NCI-H345 treated with DMSO at 0.1 percent for 48 hours (cell line): Measurements from ENCODE around the gene ZNF333.

Experiments
- DNase-seq: peaks from one replicate; lab custom pipeline; 2025; ENCODE audit not compliant: unreplicated experiment; lab: John Stamatoyannopoulos, UW

Gene ZNF333

DNA sequence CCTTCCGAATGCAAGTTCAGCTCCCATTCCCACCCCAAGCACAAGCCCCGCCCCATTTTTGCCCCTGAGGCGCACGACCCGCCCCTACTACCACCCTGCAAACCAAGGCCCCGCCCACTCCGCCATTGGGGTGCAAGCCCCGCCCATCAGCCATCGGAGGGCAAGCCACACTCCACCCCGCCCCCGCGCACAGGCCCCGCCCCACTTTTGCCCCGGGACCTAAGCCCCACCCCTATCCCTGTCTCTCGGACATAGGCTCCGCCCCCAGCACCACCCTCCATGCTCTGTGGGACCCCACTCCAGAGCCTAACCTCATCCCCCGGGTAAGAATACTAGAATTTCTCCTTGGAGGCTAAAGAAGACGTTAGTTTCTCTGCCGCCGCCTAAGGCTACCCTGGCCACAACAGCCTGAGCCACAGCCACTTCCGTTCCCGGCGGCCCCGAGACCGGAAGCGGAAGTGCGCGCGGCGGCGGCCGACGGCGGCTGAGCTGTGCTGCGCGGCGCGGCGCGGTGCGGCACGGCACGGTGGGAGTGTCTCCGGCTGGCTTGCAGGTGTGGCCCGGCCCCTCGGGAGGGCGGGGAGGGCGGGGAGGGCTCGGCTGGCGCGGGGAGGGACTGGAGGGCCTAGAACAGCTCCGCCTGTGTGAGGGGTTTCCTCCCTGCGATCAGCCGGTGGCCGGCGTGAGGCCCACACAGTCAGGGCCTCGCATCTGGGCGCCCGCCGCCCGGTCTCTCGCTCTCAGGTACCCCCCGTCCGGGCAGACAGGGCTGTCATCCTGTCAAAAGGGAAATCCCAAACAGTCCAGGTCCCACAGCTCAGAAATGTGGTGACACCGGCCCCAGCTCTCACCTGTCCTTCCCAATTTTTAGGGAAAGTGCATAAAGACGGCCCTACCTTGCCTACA is at the start of gene ZNF333:
Gene ZNF333, plus strand, starts transcription at position 451 of the 906 bp plus-strand sequence. CDS start 3,444 bp downstream, outside the sequence.
- DNase-seq: peak; percentile 81

DNA sequence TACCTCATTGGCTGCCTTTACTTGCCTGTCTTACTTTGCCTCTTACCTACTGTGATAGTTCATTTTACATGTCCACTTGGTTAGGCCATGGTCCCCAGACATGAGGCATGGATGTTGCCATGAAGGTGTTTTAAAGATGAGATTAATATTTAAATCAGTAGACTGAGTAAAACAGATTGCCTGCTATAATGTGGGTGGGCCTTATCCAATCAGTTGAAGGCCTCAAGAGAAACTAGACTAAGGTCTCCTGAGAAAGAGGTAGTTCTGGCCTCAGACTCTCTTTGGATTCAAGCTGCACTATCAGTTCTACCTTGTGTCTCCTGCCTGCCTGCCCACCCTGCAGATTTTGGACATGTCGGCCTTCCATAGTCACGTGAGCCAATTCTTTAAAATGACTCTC is 41.3 kb upstream of the ZNF333 start:
- DNase-seq: no peak

DNA sequence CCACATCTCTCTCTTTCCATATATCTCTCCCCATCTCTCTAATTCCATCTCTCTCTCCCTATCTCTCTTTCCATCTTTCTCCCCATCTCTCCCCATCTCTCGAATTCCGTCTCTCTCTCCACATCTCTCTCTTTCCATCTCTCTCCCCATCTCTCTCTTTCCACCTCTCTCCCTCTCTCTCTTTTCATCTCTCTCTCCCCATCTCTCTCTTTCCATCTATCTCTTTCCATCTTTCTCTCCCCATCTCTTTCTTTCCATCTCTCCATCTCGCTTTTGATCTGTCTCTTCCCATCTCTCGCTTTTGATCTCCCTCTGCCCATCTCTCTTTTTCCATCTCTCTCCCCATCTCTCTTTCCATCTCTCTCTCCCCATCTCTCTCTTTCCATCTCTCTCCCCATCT is 40.8 kb upstream of the ZNF333 start:
- DNase-seq: no peak

DNA sequence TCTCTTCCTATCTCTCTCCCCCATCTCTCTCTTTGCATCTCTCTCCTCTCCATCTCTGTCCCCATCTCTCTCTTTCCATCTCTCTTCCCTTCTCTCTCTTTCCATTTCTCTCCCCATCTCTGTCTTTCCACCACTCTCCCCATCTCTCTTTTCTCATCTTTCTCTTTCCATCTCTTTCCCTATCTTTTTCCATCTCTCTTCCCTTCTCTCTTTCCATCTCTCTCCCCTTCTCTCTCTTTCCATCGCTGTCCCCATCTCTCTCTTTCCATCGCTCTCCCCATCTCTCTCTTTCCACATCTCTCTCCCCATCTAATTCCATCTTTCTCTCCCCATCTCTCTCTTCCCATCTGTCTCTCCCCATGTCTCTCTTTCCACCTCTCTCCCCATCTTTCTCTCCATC is 39.7 kb upstream of the ZNF333 start:
- DNase-seq: no peak

DNA sequence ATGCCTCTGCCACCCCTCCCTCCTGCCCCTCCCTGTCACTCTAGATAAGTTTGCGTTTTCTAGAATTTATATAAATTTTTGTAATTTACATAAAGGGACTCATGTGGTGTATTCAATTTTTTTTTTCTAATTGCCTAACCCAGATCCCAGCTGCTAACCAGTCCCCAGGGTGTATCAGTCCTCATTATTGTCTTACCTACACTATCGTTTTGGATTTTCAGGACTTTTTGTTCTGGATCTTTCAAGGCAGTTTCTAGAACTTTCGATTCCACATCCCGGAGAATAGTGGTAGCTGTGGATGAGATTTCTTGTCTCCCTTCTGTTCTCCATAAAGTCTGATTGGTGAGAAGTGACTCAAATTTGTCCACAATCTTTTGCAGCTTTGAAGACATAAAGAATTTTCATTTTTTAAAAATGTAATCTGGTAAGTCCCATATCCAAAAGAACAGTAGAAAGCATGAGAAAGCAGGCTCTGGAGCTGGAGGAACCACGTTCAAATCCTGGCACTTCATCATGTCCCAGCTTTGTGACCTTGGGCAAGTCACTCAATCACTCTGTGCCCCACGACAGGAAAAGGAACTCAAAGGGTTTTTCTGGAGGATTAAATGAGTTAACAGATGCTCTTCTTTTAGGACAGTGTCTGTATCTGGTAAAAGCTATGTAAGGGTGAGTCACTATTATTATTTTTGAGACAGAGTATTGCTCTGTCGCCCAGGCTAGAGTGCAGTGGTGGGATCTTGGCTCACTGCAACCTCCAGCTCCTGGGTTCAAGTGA is 34.9 kb upstream of the ZNF333 start:
- DNase-seq: no peak

DNA sequence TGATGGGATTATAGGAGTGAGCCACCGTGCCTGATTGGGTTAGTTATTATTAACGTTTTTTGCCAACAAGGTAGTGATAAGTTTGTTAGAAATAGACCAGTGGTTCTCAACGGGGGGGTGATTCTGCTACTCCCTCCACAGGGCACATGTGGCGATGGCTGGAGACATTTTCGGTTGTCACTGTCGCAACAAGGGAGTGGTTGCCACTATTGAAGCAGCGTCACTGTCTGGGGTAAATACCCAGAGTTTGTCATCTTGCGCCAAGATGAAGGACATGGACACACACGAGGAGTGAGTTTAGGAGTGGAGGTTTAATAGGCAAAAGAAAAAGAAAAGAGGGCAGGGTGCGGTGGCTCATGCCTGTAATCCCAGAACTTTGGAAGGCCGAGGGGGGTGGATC is 34.1 kb upstream of the ZNF333 start:
- no peak for DNase-seq

DNA sequence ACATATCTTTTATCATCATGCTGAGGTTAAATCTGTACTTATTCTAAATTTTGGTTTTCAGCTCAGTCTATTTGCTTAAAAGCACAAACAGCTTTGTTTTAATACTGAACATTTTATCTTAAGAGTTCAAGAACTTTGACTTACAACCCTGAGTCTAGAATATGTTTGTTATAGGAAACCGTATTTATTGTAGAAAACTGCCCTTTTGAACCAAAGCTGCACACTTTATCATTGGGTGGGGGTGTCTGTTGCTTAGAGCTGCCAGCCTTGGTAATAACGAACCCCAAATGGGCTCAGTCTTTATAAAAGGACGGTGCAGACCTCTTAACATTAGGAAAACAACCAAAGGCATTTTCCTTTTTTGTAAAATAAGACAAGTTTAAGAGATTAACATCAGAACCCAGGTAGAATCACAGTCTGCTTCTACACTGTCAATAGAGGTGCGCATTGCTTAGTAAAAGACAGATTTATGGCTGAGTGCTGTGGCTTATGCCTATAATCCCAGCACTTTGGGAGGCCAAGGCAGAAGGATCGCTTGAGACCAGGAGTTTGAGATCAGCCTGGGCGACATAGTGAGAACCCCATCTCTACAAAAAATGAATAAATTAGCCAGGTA is 29.9 kb upstream of the ZNF333 start:
- no peak for DNase-seq

DNA sequence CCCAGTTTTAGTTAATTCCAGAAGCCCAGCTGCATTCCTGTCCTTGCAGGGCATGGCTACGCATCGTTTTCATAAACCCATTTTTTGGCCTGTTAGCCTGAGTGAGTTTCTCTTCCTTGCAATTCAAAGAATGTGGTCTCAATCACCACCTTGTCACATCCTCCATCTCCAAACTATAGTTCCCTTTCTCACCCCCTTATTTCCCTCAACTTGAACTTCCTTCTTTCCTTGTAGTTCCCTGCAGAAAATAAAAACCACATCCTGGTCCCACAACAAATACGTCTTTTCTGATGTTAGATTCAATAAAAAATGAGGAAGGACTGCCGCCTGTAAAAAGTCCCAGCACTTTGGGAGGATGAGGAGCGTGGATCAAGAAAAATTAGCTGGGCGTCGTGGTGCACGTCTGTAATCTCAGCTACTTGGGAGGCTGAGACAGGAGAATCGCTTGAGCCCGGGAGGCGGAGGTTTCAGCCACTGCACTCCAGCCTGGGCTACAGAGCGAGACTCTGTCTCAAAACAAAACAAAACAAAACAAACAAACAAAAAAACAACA is 28.4 kb upstream of the ZNF333 start:
- DNase-seq: no peak

DNA sequence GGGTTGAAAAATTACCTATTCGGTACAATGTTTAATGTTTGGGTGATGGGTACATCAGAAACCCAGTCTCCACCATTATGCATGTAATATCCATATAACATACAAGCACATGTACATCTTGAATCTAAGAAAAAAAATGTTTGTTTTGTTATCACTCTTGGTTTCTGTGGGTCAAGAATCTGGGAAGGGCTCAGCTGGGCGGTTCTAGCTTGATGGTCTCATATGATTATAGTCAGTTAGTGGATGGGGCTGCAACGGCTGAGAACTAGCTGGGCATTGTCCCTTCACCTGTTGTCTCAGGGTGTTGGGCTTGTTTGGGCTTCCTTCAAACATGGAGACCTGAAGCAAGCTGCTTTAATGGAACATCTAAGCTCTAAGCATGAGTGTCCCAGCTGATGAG is 19.9 kb upstream of the ZNF333 start:
- no peak for DNase-seq

DNA sequence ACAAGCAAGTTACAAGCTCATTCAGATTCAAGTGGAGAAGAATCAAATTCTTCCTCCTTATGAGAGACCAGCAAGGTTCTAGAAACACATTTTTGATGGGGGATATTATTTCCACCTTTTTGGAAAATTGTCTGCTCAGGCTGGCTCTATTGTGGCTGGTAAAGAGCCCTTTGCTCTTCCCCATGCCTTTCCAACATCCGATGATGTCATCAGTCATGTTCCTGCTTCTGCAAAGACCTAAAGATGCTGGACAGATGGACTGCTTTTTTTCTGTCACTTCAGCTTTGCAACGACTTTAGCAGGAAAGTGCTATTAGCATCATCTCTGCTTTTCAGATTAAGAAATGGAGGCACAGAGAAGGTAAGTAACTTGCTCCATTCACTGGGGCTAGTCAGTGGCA is 19.4 kb upstream of the ZNF333 start:
- no peak for DNase-seq

DNA sequence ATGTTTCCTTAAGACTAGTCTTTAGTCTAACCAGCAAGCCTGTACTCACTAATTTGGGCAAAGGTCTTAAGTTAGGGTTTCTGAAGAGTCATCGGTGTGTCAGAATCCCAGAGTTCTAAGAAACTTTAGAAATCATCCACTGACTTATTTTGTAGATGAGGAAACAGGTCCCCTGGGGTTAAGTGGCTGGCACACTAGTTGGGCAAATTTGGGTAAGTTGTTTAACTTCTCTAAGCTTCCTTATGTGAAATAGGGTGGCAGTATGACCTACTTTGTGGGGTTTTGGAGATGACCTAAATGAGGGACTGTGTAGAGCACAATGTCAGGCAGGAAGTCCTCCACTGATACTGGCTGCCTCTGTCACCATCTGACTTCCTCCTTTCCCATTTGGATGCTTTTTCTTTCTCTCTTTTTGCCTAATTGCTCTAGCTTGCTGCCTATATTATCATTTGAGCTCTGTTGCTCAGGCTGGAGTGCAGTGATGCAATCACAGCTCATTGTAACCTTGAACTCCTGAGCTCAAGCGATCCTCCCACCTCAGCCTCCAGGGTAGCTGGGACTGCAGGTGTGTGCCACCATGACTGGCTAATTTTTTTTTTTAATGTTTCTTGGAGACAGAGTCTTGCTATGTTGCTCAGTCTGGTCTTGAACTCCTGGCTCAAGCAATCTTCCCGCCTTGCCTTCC is 17.5 kb upstream of the ZNF333 start:
- DNase-seq: no peak

DNA sequence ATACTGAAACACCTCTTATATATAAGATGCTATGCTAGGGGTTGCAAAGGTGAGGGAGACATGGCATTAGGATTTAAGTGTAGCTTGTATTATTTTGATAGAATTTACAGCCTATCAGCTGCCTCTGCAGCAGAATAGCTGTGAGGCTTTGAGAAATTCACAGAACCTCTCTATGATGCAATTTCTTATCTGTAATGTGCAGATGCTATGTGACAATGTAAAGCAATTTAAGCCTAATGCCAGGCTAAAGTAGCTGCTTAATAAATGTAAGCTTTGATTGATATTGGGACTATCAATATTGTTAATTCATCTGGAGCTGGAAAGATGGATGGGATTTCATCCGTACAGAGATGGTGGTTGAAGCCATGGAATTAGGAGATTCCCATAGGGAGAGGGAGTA is 16.8 kb upstream of the ZNF333 start:
- DNase-seq: no peak

DNA sequence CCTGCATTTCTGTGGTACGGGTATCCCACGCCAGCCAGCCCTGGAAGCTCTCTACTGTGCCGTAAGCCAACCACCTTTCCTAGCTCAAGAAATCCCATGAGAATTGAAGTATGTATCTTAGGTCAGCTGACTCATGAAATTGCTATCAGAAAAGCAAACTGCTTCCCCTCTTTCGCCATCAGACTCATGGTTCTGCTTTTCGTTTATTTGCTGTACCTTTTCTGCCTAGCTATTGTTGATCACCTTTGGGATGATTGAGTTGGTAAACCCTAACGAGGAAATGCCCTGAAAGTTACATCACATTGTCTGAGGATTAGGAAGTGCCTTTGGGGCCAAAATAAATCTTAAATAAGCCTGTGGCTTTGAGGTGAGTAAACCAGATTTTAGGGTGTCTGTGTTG is 15.1 kb upstream of the ZNF333 start, which contains the start of gene ADGRE3:
Gene ADGRE3, minus strand, starts transcription at position 81 of the 400 bp plus-strand sequence. Its CDS starts 74 bp downstream, at position 7.
- no peak for DNase-seq

DNA sequence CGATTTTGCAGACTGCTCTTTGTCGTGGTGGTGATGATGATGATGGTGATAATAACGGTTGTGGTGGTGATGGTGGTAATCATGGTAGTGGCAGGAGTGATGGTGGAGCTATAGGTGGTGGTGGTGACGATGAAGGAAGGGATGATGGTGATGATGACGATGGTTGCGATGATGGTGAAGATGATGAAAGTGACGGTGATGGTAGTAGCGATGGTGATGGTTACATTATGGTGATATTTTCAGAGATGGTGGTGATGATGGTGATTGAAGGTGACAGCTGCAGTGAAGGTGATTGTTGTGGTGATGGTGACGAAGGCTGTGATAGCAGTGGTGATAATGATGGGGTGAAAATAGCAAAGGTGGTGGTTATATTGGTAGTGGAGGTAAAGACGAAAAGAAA is 13.1 kb upstream of the ZNF333 start:
- no peak for DNase-seq

DNA sequence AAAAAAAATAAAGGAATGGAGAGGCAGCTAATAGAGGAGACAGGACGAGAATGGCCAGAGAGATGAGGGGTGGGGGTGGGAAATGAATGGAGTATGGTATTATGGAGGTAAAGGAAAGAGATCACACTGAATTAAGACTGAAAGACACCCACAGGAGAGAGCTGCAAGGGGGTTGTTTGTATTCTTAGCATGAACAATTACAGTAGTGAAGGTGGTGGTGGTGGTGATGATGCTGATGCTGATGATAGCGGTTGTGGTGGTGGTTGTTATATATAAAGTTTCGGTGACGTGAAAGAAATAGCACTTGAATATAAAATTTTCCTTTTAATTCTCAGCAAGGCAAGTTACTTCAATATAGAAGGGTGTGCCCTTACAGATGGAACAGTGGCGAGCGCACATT is 12.4 kb upstream of the ZNF333 start:
- DNase-seq: no peak

DNA sequence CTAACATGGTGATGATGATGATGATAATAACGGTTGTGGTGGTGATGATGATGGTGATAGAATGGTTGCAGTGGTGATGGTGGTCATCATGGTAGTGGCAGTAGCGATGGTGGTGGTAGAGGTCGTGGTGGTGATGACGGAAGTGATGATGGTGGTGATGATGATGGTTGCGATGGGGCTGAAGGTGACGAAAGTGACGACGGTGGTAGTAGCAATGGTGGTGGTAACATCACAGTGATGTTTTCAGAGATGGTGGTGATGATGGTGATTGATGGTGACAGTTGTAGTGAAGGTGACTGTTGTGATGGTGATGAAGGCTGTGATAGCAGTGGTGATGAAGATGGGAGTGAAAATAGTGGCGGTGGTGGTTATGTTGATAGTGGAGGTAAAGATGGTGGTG is 11.6 kb upstream of the ZNF333 start:
- no peak for DNase-seq

DNA sequence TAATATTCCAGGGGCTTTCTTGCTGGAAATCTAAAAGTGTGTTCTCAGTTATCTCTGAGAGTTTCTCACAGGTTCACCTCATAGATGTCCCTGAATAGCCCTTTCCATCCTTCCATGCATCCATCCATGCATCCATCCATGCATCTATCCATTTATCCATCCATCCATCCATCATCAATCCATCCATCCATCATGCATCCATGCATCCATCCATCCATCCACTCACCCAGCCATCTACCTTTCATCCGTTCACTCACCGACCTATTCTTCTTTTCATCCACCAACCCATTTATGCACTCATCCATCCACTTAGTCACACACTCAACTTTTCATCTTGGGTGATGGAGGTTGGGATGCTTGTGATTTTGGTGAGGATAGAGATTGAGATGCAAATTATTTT is 7.8 kb upstream of the ZNF333 start:
- DNase-seq: no peak

DNA sequence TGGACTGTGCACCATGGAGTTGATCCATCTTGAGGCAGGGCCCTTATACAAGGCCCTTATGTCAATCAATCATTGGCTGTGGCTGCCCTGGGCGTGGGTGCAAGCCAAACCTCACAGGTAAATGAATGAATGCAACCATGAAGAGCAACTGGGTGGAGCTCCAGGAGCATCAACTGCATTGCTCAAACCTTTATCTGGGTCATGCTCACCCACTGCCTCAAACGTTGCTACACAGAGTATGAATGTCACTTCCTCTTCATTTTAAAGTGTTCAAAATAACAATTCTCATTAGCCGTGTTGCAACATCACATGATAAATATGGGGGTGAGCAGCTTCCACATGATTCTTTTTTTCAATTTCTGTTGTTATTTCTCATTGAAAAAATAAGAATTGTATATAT is 6.4 kb upstream of the ZNF333 start:
- no peak for DNase-seq

DNA sequence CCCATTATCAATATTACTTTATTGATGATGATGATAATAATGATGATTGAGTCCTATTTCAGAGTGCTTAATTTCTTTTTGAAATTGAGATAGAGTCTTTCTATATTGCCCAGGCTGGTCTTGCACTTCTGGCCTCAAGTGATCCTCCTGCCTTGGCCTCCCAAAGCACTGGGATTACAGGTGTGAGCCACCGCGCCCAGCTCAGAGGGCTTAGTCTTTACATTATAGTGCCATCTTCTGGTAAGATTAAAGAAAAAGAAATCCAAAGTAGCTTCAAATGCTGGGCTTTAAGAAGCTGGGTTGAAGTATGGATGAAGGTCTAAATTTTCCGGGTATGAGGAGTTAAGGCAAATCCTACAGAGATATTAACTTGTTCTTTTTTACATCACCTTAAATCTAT is 3.4 kb upstream of the ZNF333 start:
- DNase-seq: peak; percentile 4

DNA sequence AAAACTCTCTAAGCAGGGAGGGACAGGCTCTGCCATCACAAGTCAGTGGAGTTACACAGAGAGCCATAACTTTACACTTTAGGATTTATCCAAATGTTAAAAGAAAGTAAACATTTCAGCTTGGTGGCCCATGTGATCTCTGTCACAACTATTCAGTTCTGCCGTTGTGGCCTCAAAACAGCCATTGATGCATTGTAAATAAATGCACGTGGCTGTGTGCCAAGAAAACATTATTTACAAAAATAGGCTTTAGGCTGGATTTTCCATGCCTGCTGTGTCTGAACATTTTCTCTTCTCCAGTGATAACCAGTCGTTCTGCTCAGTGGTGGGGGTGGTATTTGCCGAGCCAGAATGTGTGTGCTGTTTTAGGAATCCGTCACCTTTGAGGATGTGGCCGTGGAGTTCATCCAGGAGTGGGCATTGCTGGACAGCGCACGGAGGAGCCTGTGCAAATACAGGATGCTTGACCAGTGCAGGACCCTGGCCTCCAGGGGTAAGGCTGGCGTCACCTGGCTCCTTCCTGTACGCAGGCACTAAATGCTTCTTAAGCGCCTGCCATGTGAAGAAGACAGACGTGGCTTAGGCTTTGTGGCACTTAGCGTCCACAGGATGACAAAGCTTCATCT is 4.9 kb downstream of the ZNF333 start:
- no peak for DNase-seq
